GM19328 (cell line): Measurements from ENCODE around the gene UBIAD1.

Experiments
- ATAC-seq: cut with Tn5 transposase; IDR thresholded peaks from one replicate; pipeline ENCODE4 v1.9.1; 2021; ENCODE audit warnings: mild to moderate bottlenecking, moderate library complexity; ENCODE audit not compliant: unreplicated experiment

UBIAD1 gene

GRCh38 chr1:11309385-11309784 is 36.4 kb downstream of the UBIAD1 start:
- no peak for ATAC-seq

GRCh38 chr1:11311816-11312755 is 39.1 kb downstream of the UBIAD1 start:
- no peak for ATAC-seq

DNA sequence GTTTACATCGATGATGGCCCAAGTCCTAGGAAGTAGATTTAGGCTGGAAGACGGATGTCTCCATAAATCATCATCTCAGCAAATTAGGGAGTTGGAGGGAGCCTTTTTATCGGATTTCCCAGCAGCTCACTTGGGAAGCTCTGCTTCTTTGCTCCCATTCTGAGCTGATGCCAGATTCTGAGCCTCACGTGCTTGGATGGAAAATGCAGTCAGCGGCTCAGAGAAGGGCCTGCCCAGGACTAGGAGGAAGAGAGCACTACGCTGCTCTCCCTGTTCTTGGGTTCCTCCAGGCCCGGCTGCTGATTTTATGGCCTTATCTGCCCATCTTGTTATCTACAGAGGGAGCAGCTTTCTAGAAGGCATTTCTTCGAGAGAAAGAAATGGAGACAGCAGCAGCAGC is 42.0 kb downstream of the UBIAD1 start:
- ATAC-seq: no peak

GRCh38 chr1:11316701-11317100 is 43.7 kb downstream of the UBIAD1 start:
- ATAC-seq: no peak

DNA sequence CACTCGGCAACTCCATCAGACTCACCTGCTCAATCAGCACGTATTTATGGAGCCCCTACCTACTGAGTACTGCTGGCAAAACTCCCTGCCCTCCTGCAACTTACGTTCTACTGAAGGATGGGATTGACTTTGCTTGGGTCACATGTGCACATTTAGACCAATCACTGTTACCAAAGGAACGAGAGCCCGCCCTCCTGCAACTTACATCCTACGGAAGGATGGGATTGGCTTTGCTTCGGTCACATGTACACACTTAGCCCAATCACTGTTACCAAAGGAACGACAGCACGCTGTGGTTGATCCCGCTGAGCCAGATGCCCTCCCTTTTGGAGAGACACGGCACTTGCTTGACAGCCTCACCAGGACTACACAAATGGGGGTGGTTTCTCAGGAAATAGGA is 46.0 kb downstream of the UBIAD1 start:
- ATAC-seq: no peak

DNA sequence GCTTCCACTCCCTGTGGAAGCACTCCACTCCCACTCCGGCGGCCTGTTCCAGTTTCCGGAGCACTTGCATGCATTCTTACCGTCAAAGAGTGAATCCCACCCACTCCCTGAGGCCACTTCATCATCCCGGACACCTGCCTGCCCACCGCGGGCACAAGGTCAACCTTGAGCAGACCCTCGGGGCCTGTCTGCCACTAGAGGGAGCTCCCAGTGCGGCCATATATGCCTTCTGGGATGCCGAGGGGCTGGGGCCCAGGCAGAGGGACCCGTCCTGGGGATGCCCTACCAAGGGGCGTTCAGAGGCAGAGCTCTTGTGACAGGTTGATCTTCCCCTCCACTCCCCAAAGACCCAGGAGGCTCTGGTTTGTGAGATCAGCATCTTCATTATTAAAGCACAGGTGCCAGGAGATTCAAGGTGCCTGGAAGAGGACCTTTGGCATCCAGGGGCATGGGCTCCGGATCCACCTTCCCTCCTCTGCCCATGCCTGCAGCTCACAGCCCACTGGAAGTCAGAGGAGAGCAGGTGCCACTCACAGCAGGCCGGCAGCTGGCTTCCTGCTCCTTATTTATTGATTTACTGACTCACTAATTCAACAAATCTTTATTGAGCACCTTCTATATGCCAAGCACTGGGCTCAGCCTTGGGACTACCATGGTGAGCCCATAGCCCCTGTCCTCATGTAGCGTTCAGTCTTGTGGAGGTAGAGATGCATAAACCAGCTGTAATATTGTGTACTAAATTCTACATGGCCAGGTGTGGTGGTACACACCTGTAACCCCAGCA is 47.3 kb downstream of the UBIAD1 start:
- ATAC-seq: no peak

- no peak for ATAC-seq
Measured at GRCh38 chr1:11321656-11322491, 48.9 kb downstream of the UBIAD1 start.

DNA sequence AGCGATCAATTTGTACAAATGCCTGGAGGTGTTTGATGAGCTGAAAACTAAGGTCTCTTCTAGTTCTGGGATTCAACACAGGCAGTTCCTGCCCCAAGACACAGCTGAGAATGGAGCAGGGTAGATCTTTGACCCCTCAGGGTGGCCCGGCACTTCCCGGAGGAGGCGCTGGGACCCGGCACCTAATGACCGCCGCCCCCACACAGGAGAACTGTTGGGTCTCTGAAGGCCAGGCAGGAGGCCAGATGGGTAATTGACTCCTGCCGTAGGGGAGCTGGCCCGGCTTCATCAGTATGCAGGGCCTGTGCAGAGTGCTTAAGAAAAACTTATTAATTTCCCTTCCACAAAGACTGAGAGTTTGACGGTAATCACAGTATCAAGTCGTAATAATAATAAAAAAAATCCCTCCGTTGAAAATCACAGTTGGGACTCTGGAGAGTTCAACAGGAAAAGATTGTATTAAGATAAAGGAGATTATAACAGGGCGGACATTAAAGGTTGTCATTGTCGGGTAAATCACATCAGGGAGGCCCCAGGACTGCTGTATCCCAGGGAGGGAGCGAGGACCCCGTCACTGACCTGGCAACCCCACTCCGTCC is 51.7 kb downstream of the UBIAD1 start:
- ATAC-seq: no peak

DNA sequence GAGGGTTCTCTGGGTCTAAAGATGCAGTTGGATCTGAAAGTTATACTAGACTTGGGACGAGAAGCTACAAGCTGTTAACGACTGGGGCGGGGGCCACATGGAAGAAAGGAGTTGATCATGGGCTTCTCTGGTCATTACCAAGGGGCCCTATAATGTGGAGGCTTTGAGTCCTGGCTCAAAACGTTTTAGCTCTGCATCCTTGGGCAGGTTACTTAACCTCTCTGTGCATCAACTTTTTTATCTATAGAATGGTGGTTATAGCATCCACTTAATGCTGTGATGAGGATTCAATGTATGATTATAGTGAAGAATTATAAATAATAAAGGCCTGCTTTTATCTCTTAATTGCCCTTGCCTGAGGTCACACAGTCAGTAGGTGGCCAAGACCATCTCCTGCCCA is 53.1 kb downstream of the UBIAD1 start:
- ATAC-seq: no peak

DNA sequence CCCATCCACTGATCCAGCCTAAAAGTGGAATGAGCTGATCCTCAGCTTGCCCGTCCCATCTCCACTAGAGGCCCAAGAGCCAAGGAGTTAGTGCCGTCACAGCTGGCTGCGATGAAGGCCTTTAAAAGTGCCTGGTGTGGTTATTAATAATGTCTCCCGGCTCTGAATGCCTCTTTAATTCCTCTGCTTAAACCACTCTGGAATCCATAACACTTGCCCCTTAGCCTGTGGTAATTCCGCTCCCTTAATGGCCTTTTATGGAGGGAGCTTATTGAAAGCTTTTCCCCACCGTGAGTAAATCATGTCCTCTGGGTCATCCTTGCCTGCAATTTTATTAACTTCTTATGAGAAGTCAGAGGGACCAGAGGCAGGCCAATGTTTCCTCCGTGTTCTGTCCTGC is 55.4 kb downstream of the UBIAD1 start:
- ATAC-seq: no peak

DNA sequence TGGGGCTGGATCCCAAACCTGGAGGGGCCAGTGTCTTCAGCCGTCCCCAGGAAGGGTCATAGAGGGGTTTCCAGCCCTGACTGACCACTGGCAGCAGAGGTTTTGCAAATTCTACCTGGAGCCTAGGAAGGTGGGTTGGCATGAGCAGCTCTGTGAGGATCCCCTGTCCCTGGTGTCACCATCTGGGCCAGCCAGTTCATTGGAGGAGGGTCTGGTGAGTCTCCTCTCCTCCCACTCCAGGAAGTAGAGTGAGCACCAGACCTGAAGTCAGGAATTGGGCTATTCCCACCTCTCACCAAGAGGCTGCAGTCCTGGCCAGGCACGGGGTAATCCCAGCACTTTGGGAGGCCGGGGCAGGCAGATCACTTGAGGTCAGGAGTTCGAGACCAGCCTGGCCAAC is 57.4 kb downstream of the UBIAD1 start:
- no peak for ATAC-seq

- ATAC-seq: no peak
Measured at GRCh38 chr1:11331036-11331944, 58.3 kb downstream of the UBIAD1 start.

- no peak for ATAC-seq
Measured at GRCh38 chr1:11331945-11332546, 59.0 kb downstream of the UBIAD1 start.

DNA sequence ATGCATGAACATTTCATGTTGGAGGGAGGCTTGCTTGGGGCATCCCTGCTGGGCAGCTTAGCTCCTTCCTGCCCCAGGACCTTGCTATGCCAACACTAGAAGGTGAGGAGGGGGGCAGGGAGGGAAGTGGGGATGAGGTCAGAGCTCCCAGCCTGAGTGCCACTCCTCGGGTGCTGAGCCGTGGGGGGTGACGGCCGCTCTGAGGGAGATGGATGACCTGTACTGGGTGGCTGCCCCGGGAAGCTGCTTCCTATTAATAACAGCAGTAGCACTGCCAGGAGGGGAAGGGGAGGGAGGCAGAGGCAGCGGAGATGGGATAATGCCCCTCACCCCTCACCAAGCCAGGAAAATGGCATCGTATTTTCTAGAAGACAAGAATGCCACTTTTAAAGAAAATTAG is 60.6 kb downstream of the UBIAD1 start:
- no peak for ATAC-seq

GRCh38 chr1:11334261-11334804 is 61.3 kb downstream of the UBIAD1 start:
- no peak for ATAC-seq

DNA sequence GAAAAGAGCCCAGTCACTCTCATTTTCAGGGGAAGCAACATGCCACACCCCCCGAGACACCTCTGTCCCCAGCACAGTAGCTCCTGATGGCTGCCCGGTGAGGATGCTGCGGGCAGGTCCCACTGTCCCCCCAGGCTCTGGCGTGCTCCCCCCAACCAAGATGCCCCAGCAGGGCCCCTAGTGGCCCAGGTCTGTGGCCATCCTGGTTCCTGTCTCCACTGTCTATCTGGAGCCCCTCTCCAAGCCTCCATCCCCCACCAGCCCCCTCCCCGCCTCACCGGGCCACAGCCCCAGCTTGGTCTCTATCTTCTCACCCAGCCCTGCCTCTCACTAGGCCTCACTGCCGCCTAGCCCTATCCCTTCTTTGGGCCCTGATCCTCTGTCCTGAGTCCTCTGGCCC is 61.8 kb downstream of the UBIAD1 start:
- ATAC-seq: no peak

- ATAC-seq: peak; percentile 78
Measured at GRCh38 chr1:11335417-11336056, 62.5 kb downstream of the UBIAD1 start.

DNA sequence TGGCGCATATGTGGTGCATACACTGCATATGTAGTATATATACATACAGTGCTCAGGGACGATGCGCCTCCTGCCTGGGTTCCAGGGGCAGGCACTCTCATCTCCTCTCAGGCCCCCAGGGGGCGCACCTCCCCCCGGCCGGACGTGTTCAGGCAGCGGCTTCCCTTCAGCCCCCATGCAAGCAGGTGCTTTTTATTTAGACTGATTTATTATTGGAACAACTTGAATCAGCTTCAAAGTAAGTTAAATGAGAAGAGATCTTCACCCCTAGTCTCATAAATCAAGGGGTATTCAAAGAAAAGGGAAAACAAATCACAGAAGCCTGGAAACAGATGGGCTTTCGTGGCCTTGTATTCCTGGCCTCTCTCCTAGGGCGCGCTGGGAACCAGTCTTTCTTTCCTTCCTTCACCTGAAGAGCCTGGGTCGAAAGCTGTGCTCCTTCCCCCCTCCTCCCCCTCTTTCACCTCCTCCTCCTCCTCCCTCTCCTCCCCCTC is 64.6 kb downstream of the UBIAD1 start:
- ATAC-seq: no peak
